Stimulated activated CD8-positive, alpha-beta memory T cell treated with anti-CD3 and anti-CD28 coated beads, Interleukin-12 subunit alpha, Interleukin-12 subunit beta, amount 100 ng/mL, for 1 hour (primary cell): ENCODE data around the gene CYB561D2.
A peak's percentile ranks its signal among the peaks of the same experiment; 100 is the strongest.

Experiments used
- DNase-seq: peaks from one replicate; pipeline ENCODE4 v3.0.0-alpha.2; 2020; ENCODE audit warnings: low read depth

The CYB561D2 gene

GRCh38 chr3:50341996-50342650 is 8.5 kb upstream of the CYB561D2 start:
- DNase-seq = no peak

GRCh38 chr3:50342813-50343633 is 7.6 kb upstream of the CYB561D2 start:
- no peak for DNase-seq

GRCh38 chr3:50345008-50345407 is 5.7 kb upstream of the CYB561D2 start:
- no peak for DNase-seq

GRCh38 chr3:50345586-50346234 is 5.0 kb upstream of the CYB561D2 start, which contains the start of gene ZMYND10:
Gene ZMYND10, minus strand, starts transcription at chr3:50345732. Its CDS starts 153 bp downstream, at chr3:50345579.
- DNase-seq = peak; percentile 56

- DNase-seq = peak; percentile 60
Measured at GRCh38 chr3:50347187-50347813, 3.4 kb upstream of the CYB561D2 start.

- DNase-seq = no peak
Measured at GRCh38 chr3:50350213-50350526, 492 bp upstream of the CYB561D2 start.

GRCh38 chr3:50351323-50351697 is 648 bp downstream of the CYB561D2 start:
- DNase-seq = no peak

GRCh38 chr3:50352781-50353180 is 2.1 kb downstream of the CYB561D2 start:
- no peak for DNase-seq

GRCh38 chr3:50353245-50354004 is 2.8 kb downstream of the CYB561D2 start:
- no peak for DNase-seq

- DNase-seq = no peak
Measured at GRCh38 chr3:50354186-50354764, 3.6 kb downstream of the CYB561D2 start.

GRCh38 chr3:50354850-50355249 is 4.2 kb downstream of the CYB561D2 start:
- DNase-seq = no peak

- no peak for DNase-seq
Measured at GRCh38 chr3:50355829-50356552, 5.3 kb downstream of the CYB561D2 start.

- no peak for DNase-seq
Measured at GRCh38 chr3:50356553-50356952, 5.9 kb downstream of the CYB561D2 start.

- DNase-seq = no peak
Measured at GRCh38 chr3:50357481-50357880, 6.8 kb downstream of the CYB561D2 start.

GRCh38 chr3:50358355-50358910 is 7.8 kb downstream of the CYB561D2 start:
- no peak for DNase-seq

GRCh38 chr3:50358911-50359759 is 8.5 kb downstream of the CYB561D2 start, which contains the start of gene TMEM115:
Gene TMEM115, minus strand, starts transcription at chr3:50359521. Its CDS starts 458 bp downstream, at chr3:50359063.
- DNase-seq = peak; percentile 91

- no peak for DNase-seq
Measured at GRCh38 chr3:50359760-50360110, 9.1 kb downstream of the CYB561D2 start.

- no peak for DNase-seq
Measured at GRCh38 chr3:50364573-50365079, 14.0 kb downstream of the CYB561D2 start.
